OCI-LY7 (cell line): Measurements from ENCODE around the gene UBE2L3. TPM values are rescaled to one million over a fixed set of nuclear protein-coding genes. Genes with fewer than 3 reads are reported as not detected.
"Not testable (repeated sequence)": the region's sequence is repeated elsewhere in the genome, so short reads cannot be mapped to it uniquely, and the experiment has no call there.

Experiments
- BruUV-seq: library from RNA; stranded (reverse); fragments of 400-500 nt; replicated peaks from 2 replicates; lab custom pipeline; 2021; lab: Mats Ljungman, UMichigan
- CTCF ChIA-PET: fragments of 300-600 bp; sonication (Branson Sonifier 250); formaldehyde crosslinking; loops from one replicate; lab custom pipeline; 2022; ENCODE audit warnings: antibody characterized with exemption; ENCODE audit not compliant: unreplicated experiment; lab: Charles Lee
- POLR2A ChIA-PET: fragments of 300-600 bp; sonication (Branson Sonifier 250); formaldehyde crosslinking; loops from one replicate; lab custom pipeline; 2022; ENCODE audit warnings: antibody characterized with exemption; lab: Charles Lee
- DNase-seq: peaks from one replicate; pipeline ENCODE4 v3.0.0-alpha.2; 2015; ENCODE audit warnings: low spot score
- H2AFZ ChIP-seq: fragments of 200-600 bp; sonication (generic), shearing (Covaris generic); 2 replicates; pipeline ENCODE4 v1.6.1; 2014; ENCODE audit warnings: mild to moderate bottlenecking, antibody characterized with exemption, low read length, moderate library complexity
- H3K27ac ChIP-seq: fragments of 200-600 bp; sonication (generic); 2 replicates; pipeline ENCODE4 v1.5.1; 2014; ENCODE audit warnings: mixed run types, low read depth, mild to moderate bottlenecking, moderate library complexity, low read length, inconsistent platforms; ENCODE audit not compliant: poor library complexity, severe bottlenecking
- H3K36me3 ChIP-seq: fragments of 200-600 bp; sonication (generic); 2 replicates; pipeline ENCODE4 v1.6.1; 2014; ENCODE audit warnings: mild to moderate bottlenecking, antibody characterized with exemption, low read length, moderate library complexity, mixed read lengths; ENCODE audit not compliant: insufficient read depth
- H3K4me1 ChIP-seq: fragments of 200-600 bp; sonication (generic); 2 replicates; pipeline ENCODE4 v1.5.1; 2014; ENCODE audit warnings: mild to moderate bottlenecking, low read length; ENCODE audit not compliant: insufficient read depth, poor library complexity, severe bottlenecking
- H3K4me2 ChIP-seq: fragments of 200-600 bp; sonication (generic); 2 replicates; pipeline ENCODE4 v1.6.1; 2014; ENCODE audit warnings: mild to moderate bottlenecking, low read length
- H3K4me3 ChIP-seq: fragments of 200-600 bp; sonication (generic); 2 replicates; pipeline ENCODE4 v1.5.1; 2014; ENCODE audit warnings: mild to moderate bottlenecking, low read depth, low read length; ENCODE audit not compliant: poor library complexity, severe bottlenecking
- H3K79me2 ChIP-seq: fragments of 200-600 bp; sonication (generic); 2 replicates; pipeline ENCODE4 v1.6.1; 2016; ENCODE audit warnings: low read depth, mild to moderate bottlenecking, low read length, moderate library complexity, mixed read lengths; ENCODE audit not compliant: insufficient read depth
- H3K9me2 ChIP-seq: fragments of 200-600 bp; sonication (generic); 2 replicates; pipeline ENCODE4 v1.6.1; 2016; ENCODE audit warnings: mild to moderate bottlenecking, low read length, mixed read lengths; ENCODE audit not compliant: insufficient read depth
- H3K9me3 ChIP-seq: fragments of 200-600 bp; sonication (generic); 2 replicates; pipeline ENCODE4 v1.6.1; 2014; ENCODE audit warnings: mild to moderate bottlenecking, mixed run types, low read length, mixed read lengths
- H4K20me1 ChIP-seq: fragments of 200-600 bp; sonication (generic); 2 replicates; pipeline ENCODE4 v1.6.1; 2014; ENCODE audit warnings: mild to moderate bottlenecking, antibody characterized with exemption, low read length, moderate library complexity, mixed read lengths; ENCODE audit not compliant: insufficient read depth
- EZH2phosphoT487 ChIP-seq: fragments of 200-600 bp; sonication (generic); IDR thresholded peaks from 2 replicates; pipeline ENCODE4 v1.6.1; 2018; ENCODE audit warnings: low read depth, borderline replicate concordance, mild to moderate bottlenecking, mixed run types, antibody characterized with exemption, low read length, moderate library complexity, mixed read lengths
- intact Hi-C: fragments of 100-400 bp; cut with micrococcal nuclease; formaldehyde crosslinking; loops from one replicate; pipeline ENCODE4 v1.10.0; 2022; ENCODE audit not compliant: unreplicated experiment
- total RNA-seq, 2 experiments: library from RNA; depleted of rRNA in 1 of 2; stranded (reverse); fragments of >200 nt in 1 of 2; shearing (Covaris generic) in 1 of 2; gene quantifications; 2 replicates each; pipeline ENCODE4 v1.2.3, GENCODE V29; 2014 to 2022
- TF ChIP-seq, protein P1 (sequence below): fragments of 200-600 bp; sonication (generic); conservative IDR thresholded peaks from 2 replicates; pipeline ENCODE4 v1.5.1; 2014; ENCODE audit warnings: mild to moderate bottlenecking, antibody characterized with exemption, low read length, moderate library complexity, mixed read lengths

Gene UBE2L3
- total RNA-seq, 2 experiments from 2014 or later: 63.8 to 67.1 TPM

DNA sequence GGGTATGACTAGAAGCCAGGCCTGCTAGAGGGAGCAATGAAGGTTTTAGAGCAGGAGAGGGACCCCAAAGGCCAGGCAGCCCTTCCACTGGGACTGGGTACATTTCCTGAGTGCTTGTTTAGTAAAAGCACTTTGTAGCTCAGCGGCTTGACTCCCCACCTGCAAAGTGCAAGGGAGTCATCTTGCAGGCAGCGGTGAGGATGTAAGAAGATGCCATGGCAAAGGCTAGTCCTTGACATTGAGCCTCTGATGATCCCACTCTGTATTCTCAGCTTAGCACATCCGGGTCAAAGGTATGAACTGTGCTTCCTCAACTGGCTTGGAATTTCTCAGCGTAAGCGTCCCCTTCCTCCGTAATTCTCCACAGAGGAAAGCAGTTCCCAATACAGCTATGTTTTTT is 3.1 kb upstream of the UBE2L3 start:
- intact Hi-C loops: no loop called here
- Histone ChIP-seq H2AFZ (no peak overlapping the region), H3K4me1 (peaks cover 4% of the 10 kb centered on the region), H3K9me3 (no peaks in the 10 kb centered on the region), H3K79me2 (peaks cover 17% of the 10 kb centered on the region), H3K9me2 (no peaks in the 10 kb centered on the region), H3K4me3 (no peak overlapping the region), H3K36me3 (peaks cover 12% of the 10 kb centered on the region), H3K27ac (no peak overlapping the region), H3K4me2 (no peak overlapping the region), H4K20me1 (peaks cover 7% of the 10 kb centered on the region)
- no TSS peak for BruUV-seq
- no peak for TF ChIP-seq EZH2phosphoT487
- TF ChIP-seq, protein P1, sequence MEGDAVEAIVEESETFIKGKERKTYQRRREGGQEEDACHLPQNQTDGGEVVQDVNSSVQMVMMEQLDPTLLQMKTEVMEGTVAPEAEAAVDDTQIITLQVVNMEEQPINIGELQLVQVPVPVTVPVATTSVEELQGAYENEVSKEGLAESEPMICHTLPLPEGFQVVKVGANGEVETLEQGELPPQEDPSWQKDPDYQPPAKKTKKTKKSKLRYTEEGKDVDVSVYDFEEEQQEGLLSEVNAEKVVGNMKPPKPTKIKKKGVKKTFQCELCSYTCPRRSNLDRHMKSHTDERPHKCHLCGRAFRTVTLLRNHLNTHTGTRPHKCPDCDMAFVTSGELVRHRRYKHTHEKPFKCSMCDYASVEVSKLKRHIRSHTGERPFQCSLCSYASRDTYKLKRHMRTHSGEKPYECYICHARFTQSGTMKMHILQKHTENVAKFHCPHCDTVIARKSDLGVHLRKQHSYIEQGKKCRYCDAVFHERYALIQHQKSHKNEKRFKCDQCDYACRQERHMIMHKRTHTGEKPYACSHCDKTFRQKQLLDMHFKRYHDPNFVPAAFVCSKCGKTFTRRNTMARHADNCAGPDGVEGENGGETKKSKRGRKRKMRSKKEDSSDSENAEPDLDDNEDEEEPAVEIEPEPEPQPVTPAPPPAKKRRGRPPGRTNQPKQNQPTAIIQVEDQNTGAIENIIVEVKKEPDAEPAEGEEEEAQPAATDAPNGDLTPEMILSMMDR: no peak
- DNase-seq: no peak
- ChIA-PET CTCF (no interaction called here), POLR2A (no interaction called here)

DNA sequence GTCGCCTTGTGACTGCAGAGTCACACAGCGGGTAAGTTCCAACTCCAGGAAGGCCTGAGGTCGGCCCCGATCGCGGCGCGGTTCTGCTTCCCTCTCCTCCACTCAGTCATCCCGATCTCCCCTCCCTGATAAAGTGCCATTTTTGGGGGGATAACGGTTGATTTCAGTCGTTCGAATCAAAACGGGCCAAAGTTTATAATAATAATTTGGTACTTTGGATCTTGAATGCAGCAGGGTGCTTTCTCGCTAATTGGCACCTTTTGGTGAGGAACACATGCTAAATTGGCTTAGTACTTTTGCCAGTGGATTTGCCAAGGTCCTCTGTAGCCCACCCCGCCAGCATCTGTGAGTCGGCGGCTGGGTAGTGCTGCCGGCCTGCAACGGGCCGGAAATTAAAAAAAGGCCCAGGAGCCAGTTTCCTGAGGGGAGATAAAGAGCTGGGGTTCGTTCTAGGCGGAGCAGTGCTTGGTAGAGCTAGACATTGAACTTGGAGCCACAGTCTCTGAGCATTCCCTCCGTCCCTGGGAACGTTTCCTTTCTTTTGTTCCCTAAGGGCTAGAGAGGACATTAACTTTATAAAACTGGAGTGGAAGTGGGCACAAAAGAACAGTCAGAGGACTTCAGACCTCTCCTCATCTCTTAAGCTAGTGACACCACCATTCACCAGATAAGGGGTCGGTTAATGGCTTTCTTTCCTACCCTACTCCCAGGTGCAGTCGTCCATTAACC is 997 bp downstream of the UBE2L3 start:
- H4K20me1 ChIP-seq: peaks cover 39% of the 10 kb centered on the region

DNA sequence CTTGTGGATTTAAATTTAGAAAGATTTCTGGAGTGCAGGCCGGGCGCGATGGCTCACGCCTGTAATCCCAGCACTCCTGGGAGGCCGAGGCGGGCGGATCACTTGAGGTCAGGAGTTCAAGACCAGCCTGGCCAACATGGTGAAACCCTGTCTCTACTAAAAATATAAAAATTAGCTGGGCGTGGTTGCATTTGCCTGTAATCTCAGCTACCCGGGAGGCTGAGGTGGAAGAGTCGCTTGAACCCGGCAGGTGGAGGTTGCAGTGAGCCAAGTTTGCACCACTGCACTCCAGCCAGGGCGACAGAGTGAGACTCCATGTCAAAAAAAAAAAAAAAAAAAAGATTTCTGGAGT is 1.5 kb downstream of the UBE2L3 start:
- BruUV-seq, H2AFZ ChIP-seq, CTCF ChIA-PET, DNase-seq, H3K9me3 ChIP-seq, H3K9me2 ChIP-seq: not testable (repeated sequence)
- intact Hi-C loops: loop anchor here (1.0 to 2.0 kb wide), 3 partner anchors 11 to 48 kb away; no protein-coding TSS in a partner anchor
- Histone ChIP-seq H4K20me1 (peaks cover 41% of the 10 kb centered on the region), H3K4me3 (peak overlapping the region; percentile 90), H3K27ac (peak overlapping the region; percentile 65), H3K36me3 (peaks cover 55% of the 10 kb centered on the region), H3K4me1 (peaks cover 26% of the 10 kb centered on the region), H3K79me2 (peaks cover 64% of the 10 kb centered on the region), H3K4me2 (peak overlapping the region; percentile 98)
- POLR2A ChIA-PET: interaction anchor here (0.6 to 1.8 kb wide), 5 partner anchors 19 to 74 kb away, joined by 3 to 8 read pairs (median 5); partner anchors contain the start of gene CCDC116

More for the DNA sequence above, 997 bp downstream of the UBE2L3 start:
- intact Hi-C loops: loop anchor here (1.0 to 2.0 kb wide), 3 partner anchors 12 to 48 kb away; no protein-coding TSS in a partner anchor
- Histone ChIP-seq H3K27ac (peak overlapping the region; percentile 65), H3K79me2 (peaks cover 58% of the 10 kb centered on the region), H3K9me3 (no peaks in the 10 kb centered on the region), H3K9me2 (no peaks in the 10 kb centered on the region), H3K4me2 (peak overlapping the region; percentile 98), H3K4me1 (peaks cover 26% of the 10 kb centered on the region), H3K4me3 (peak overlapping the region; percentile 90), H2AFZ (no peak overlapping the region), H3K36me3 (peaks cover 49% of the 10 kb centered on the region)
- ChIA-PET CTCF (no interaction called here), POLR2A (interaction anchor here (0.6 to 1.8 kb wide), 5 partner anchors 19 to 75 kb away, joined by 3 to 8 read pairs (median 5); partner anchors contain the start of gene CCDC116)
- no TSS peak for BruUV-seq
- DNase-seq: peak; percentile 65
- no peak for TF ChIP-seq EZH2phosphoT487
- TF ChIP-seq, protein P1: no peak
